IMR-90 (cell line): ENCODE measurements around the gene NPTX2.

Source experiments
- CEBPB ChIP-seq: IDR thresholded peaks from 2 replicates; pipeline ENCODE4 v1.6.1; 2012; ENCODE audit warnings: low read depth, low read length, improper control_type of control experiment
- POLR2A ChIP-seq: IDR thresholded peaks from 2 replicates; pipeline ENCODE4 v1.6.1; 2012; ENCODE audit warnings: mild to moderate bottlenecking, low read depth, low read length
- RAD21 ChIP-seq: IDR thresholded peaks from 2 replicates; pipeline ENCODE4 v1.6.1; 2012; ENCODE audit warnings: low read length, improper control_type of control experiment
- RFX5 ChIP-seq: IDR thresholded peaks from 2 replicates; pipeline ENCODE4 v1.8.0; 2012; ENCODE audit warnings: low read depth, mild to moderate bottlenecking, low read length, moderate library complexity
- TF ChIP-seq, protein P1 (sequence below): conservative IDR thresholded peaks from 2 replicates; pipeline ENCODE4 v1.5.1; 2012; ENCODE audit warnings: mild to moderate bottlenecking, low read depth, low read length, improper control_type of control experiment

DNA sequence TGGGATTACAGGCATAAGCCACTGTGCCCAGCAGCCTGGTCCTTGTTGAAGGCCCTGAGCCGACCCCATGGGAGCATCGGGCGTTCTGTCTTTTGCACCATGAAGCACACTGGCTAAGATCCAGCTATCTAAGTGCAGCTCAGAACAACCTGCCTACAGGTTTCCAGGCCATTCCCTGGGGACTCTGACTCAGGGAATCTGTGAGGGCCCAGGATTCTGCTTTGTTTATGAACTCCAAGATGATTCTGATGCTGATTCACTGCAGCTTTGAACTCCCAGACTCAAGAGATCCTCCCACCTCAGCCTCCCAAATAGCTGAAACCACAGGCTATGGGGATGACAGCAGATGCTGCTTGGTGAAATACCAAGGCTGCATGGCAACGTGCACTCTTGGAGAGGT lies 30.2 kb downstream of the NPTX2 start:
- TF ChIP-seq POLR2A (no peak), RAD21 (no peak), RFX5 (no peak), CEBPB (no peak)
- TF ChIP-seq, protein P1, sequence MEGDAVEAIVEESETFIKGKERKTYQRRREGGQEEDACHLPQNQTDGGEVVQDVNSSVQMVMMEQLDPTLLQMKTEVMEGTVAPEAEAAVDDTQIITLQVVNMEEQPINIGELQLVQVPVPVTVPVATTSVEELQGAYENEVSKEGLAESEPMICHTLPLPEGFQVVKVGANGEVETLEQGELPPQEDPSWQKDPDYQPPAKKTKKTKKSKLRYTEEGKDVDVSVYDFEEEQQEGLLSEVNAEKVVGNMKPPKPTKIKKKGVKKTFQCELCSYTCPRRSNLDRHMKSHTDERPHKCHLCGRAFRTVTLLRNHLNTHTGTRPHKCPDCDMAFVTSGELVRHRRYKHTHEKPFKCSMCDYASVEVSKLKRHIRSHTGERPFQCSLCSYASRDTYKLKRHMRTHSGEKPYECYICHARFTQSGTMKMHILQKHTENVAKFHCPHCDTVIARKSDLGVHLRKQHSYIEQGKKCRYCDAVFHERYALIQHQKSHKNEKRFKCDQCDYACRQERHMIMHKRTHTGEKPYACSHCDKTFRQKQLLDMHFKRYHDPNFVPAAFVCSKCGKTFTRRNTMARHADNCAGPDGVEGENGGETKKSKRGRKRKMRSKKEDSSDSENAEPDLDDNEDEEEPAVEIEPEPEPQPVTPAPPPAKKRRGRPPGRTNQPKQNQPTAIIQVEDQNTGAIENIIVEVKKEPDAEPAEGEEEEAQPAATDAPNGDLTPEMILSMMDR = no peak
